AG09319 (cell line): ENCODE results near the gene MCUR1.
"Not testable (repeated sequence)": the region's sequence is repeated elsewhere in the genome, so short reads cannot be mapped to it uniquely, and the experiment has no call there.

ENCODE experiments used
- DNase-seq: peaks from one replicate; pipeline ENCODE4 v3.0.0-alpha.2; 2010; ENCODE audit warnings: low read depth; ENCODE audit errors: extremely low read depth
- CTCF ChIP-seq: IDR thresholded peaks from 2 replicates; pipeline ENCODE4 v1.5.1; 2011; ENCODE audit warnings: low read depth, mild to moderate bottlenecking, inconsistent platforms, low read length, moderate library complexity

MCUR1 gene

GRCh38 chr6:13836170-13836569 lies 21.8 kb upstream of the MCUR1 start:
- TF ChIP-seq CTCF, result no peak
- no peak for DNase-seq

GRCh38 chr6:13834790-13835189 lies 20.4 kb upstream of the MCUR1 start:
- no peak for DNase-seq
- TF ChIP-seq CTCF, result no peak

GRCh38 chr6:13834018-13834417 lies 19.7 kb upstream of the MCUR1 start:
- not testable (repeated sequence) for DNase-seq

GRCh38 chr6:13832778-13833177 lies 18.4 kb upstream of the MCUR1 start:
- no peak for TF ChIP-seq CTCF
- DNase-seq, result no peak

GRCh38 chr6:13831615-13832014 lies 17.3 kb upstream of the MCUR1 start:
- no peak for DNase-seq
- no peak for TF ChIP-seq CTCF

- no peak for TF ChIP-seq CTCF
- DNase-seq, result no peak
These were observed 16.4 kb upstream of the MCUR1 start for GRCh38 chr6:13830803-13831202.

- DNase-seq, result not testable (repeated sequence)
These were observed 15.1 kb upstream of the MCUR1 start for GRCh38 chr6:13829419-13829818.

- DNase-seq, result not testable (repeated sequence)
These were observed 14.4 kb upstream of the MCUR1 start for GRCh38 chr6:13828656-13829301.

- no peak for TF ChIP-seq CTCF
These were observed 12.7 kb upstream of the MCUR1 start for GRCh38 chr6:13827032-13827431.

More at GRCh38 chr6:13827032-13827431, 12.7 kb upstream of the MCUR1 start:
- no peak for DNase-seq
